Epithelial cell of esophagus (primary cell): Measurements from ENCODE around the gene PHPT1.

Experiments used
- DNase-seq: peaks from one replicate; pipeline ENCODE4 v3.0.0; 2010; ENCODE audit warnings: low read depth
- H3K4me3 ChIP-seq: 2 replicates; pipeline ENCODE4 v1.5.1; 2011; ENCODE audit warnings: mild to moderate bottlenecking, low read length, control low read depth
- CTCF ChIP-seq: IDR thresholded peaks from 2 replicates; pipeline ENCODE4 v1.5.1; 2011; ENCODE audit warnings: low read depth, mild to moderate bottlenecking, low read length, control low read depth, inconsistent platforms; ENCODE audit not compliant: insufficient read depth; ENCODE audit errors: missing control alignments

Gene PHPT1

GRCh38 chr9:136805207-136805740 is 43.9 kb upstream of the PHPT1 start:
- no peak overlapping the region for H3K4me3 ChIP-seq
- no peak for DNase-seq

GRCh38 chr9:136806067-136806466 is 43.1 kb upstream of the PHPT1 start:
- no peak for TF ChIP-seq CTCF

More at GRCh38 chr9:136805207-136805740, 43.9 kb upstream of the PHPT1 start:
- TF ChIP-seq CTCF: no peak

GRCh38 chr9:136806631-136807201 is 42.5 kb upstream of the PHPT1 start:
- no peak for DNase-seq
- H3K4me3 ChIP-seq: peak overlapping the region; percentile 71
- no peak for TF ChIP-seq CTCF

More at GRCh38 chr9:136806067-136806466, 43.1 kb upstream of the PHPT1 start:
- H3K4me3 ChIP-seq: no peak overlapping the region
- no peak for DNase-seq

DNA sequence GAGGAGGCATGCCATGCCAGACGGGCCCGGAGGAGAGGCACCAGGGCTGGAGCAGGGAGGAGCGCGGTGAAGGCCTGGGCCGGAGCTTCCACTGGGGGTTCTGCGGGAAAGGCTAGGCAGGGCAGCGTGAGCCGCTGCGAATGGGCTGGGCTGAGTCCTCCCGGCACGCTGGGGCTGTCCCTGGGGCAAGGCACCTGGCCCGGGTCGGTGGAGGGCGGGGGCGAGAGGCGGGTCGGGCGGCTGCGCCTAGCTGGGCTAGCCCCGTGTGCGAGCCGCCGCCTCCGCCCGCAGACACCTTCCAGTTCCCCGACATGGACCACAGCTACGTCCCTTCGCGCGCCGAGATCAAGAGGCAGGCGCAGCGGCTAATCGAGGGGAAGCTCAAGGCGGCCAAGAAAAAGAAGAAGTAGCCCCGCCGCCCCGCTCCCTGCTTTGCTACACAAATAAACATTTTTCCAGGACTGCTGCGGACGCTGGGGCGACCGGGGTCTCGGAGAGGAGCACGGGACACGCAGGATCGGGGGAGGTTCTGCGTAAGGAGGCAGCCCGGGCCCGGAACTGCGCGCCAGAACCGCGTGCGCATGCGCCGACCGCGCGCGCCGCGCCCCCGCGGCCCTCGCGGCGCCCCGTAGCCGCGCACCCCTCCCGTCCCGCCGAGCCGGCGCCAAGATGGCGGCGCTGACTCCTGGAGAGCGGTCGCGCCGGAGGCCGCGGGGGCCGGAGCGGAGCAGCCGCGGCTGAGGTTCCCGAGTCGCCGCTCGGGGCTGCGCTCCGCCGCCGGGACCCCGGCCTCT is 41.7 kb upstream of the PHPT1 start, which contains the start of gene RABL6:
Gene RABL6, plus strand, starts transcription at position 668 of the 794 bp plus-strand sequence. CDS start 249 bp downstream, outside the sequence.
- TF ChIP-seq CTCF: no peak
- DNase-seq: peak; percentile 71
- H3K4me3 ChIP-seq: peak within 1 kb of the TSS; percentile 71

GRCh38 chr9:136808075-136808805 is 41.0 kb upstream of the PHPT1 start:
- TF ChIP-seq CTCF: no peak
- DNase-seq: no peak
- H3K4me3 ChIP-seq: peak overlapping the region; percentile 71

DNA sequence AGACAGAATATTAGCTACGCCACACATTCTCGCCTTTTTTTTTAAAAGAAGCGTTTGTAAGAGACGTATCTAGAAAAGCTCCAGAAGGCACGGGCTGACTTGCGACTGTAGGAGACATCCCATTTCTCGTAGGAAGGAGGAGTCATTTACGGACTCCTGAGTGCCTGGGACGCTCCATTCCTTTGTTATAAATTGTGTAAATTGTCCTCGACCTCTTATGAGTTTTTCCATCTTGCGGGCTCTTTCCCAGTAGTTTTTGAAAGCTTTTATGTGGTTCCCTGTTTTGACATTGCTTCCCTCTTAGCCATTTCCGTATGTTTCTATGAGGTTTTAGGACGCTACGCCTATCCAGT is 40.4 kb upstream of the PHPT1 start:
- H3K4me3 ChIP-seq: peak overlapping the region; percentile 71
- DNase-seq: peak; percentile 47
- TF ChIP-seq CTCF: no peak
